GM19239 (cell line): ENCODE measurements around the gene LPIN1.
A peak's percentile ranks its signal among the peaks of the same experiment; 100 is the strongest.
"Not testable (repeated sequence)": the region's sequence is repeated elsewhere in the genome, so short reads cannot be mapped to it uniquely, and the experiment has no call there.

ENCODE experiments used
- DNase-seq: peaks from one replicate; pipeline ENCODE4 v3.0.0; 2011; ENCODE audit warnings: low spot score; ENCODE audit not compliant: insufficient read length
- FAIRE-seq: peaks from 2 replicates; lab custom pipeline; 2011; peaks lifted over from hg19 to GRCh38; lab: Jason Lieb, UNC

Gene LPIN1

DNA sequence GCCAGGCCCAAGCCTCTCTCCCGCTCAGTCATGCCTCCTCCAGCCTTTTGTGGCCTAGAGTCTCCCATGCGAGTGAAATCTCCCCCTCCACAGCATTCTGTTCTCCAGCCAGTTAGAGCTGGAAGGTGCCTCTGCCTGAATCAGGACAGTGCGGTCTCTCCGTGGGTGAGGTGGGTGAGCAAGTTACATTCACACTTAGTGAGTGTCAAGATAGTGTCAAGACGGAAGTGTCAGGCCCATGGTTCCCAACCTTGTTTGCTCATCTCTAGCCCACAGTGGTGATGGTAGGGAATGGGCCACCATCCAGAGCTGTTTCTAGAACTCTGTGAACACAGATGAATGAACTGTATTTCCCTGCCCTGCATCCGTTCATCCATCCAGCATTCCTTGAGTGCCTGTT is 59.5 kb downstream of the LPIN1 start:
- DNase-seq, result no peak
- no peak for FAIRE-seq

DNA sequence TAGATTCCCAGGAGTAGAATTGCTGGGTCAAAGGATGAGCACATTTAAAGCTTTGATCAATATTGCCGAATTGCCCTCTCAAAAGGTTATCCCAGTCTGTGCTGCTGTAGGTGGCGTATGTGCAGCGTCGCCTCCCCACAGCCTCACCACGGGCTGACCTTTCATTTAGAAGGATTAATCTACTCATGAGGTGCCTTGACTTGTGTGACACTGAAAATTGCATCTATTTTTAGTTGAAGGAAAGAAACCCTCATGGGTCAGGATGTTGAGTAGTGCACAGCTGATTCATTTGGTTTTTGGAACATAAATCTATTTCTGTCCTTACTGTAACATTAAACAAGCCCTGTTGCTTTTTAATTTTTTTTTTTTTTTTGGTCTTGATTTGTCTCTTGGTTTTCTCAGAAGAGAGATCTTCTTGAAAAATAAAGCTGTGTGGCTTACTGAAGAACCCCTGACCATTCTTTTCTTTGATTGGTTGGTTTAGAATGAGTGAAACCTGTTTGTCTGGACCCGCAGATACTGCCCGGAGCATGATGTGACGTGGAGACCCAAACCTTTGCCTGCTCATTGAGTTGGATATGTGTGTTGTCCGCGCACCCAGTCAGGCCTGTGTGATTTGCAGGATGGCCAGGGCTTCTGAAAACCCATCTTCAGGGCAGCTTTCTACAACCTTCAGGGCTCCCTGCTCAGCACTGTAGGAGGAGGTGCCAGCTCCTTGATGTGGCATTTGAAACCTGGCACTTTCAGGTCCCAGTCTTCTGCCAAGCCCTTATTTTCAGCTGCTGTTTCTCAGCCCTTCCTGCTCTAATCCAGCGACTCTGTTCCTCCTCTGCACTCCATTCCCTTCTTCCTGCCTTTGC is 61.0 kb downstream of the LPIN1 start:
- FAIRE-seq (no peak), DNase-seq (no peak)

DNA sequence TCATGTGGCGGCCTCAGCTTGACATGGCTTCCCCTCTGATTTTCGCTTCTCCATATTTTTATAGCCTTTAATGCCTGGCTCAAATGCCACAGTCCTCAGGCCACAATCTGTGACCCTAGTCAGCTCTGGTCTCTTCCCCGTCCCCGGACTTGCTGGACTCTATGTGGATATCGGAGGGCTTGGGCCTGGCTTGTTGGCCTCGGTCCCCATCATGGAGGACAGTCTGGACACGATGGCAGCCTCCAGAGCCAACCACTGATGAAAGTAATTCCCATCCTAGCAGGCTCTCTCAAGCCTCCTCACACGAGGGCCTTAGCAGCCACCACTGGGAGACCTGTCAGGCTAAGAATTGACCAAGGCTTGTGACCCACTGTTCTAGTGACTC is 61.6 kb downstream of the LPIN1 start:
- no peak for FAIRE-seq
- no peak for DNase-seq

DNA sequence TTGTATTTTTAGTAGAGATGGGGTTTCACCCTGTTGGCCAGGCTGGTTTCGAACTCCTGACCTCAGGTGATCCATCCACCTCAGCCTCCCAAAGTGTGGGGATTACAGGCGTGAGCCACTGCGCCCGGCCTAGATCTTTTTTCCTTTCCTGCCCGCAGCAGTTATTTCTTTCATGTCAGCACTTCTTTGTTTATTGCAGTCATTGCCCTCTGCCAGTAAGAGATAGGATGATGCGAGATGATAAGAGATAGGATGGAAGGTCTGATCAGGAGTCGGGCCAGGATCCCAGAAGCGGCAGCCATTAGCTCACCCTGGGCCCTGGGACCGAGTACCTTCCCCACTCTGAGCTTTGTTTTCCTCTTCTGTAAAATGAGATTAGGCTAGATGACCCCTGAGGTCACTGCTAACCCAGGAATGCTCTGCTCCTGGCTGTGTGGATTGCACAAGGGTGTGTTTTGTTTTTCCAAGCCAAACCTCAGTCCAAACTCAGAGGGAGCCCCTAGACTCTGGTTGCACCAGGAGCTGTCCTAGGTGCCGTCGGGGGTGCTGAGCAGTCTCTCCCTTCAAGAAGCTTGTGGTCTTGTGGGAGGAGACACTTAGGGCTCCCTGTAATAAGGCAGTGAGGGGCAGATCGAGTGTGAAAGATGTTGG is 63.3 kb downstream of the LPIN1 start:
- FAIRE-seq, result no peak
- no peak for DNase-seq

DNA sequence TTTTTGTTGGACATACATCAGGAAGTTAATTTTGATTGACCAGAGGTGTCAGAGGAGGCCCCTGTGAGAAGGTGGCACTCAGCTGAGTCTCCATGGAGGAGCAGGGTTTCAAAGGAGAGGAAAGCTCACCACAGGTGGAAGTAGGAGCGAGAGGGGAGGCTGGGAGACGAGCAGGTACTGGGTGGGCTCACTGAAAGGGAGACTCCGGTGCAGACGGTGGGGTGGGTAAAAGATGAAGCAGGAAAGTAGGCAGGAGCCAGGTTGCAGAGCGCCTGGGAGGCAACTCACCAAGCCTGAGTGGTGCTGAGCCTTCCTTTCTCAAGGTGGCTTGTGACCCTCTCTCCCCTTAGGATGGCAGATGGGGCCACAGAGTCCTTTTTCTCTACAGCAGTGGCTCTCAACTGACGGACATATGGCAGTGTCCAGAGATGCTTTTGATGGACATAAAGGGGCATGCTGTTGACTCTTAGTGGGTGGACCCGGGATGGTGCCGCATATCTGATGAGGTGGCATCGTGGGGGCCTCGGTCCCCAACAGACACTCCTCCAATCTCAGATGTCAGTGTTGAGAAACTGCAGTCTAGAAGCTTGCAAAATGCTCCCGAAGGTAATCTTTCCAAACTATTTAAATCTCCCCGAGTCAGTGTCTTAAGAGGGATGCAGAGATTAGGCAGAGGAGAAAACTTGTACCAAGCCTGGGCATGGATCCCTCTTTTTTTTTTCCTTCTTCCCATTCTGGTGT is 64.0 kb downstream of the LPIN1 start:
- no peak for FAIRE-seq
- no peak for DNase-seq

DNA sequence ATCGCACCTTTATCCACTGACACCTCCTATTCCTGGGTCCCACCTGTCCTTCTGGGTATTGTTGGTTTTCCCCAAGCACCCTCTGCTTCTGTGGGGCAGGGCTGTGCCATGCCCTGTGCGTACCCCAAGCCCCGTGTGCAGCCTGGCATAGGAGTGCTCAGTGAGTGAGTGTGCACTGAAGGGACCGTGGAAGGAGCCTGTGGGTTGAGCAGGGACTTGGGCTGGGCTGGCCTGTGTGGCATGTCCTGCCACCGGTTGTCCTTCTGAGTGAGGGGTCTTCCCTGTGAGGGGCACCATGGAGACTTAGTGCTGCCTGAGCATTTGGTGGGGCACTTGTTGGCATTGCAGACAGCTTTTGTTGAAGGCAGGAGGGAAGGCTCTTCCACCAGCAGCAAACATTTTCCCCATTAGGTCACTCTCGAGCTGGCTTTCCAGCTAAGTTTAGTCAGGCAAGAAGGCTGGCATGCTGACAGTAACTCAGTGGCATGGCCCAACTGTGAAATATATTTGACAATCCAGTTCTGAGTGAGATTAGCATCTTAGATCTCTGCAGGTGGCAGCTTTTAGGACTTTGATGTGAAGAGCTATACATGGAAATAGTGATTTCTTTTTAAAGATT is 64.7 kb downstream of the LPIN1 start:
- FAIRE-seq (no peak), DNase-seq (no peak)

DNA sequence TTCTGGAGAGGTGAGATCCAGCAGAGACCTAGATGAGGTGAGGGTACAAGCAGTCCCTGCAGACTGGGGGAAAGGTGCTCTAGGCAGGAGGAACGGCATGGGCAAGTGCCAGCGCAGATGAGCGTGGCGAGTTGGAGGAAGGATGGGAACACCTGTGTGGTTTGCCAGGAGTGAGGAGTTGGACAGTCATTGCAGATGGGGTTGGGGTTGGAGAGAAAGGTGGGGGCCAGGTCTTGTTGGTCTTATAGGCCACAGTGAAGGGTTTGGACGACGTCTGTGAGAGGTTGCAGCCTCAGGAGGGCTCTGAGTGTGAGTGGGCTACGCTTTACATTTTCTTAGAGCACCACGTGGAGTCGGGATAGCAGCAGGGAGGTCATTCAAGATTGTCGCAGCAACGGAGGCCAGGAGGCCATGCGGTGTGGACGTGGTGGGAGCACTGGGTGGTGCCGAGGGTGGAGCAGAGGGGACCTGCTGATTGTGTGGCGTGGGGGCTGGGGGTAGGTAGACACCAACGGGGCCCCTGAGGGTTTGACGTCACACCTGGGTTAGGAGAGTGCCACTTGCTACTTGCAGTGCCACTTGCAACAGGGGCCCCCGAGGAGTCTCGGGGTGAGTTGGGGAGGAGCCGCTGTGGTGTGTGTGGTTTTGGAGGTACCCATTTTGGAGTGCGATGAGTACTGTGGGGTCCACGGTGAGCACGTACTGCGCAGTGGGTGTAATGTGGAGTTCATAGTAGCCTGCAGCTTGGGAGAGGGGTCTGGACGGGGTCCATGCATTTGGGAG is 66.2 kb downstream of the LPIN1 start:
- no peak for DNase-seq
- FAIRE-seq, result no peak

DNA sequence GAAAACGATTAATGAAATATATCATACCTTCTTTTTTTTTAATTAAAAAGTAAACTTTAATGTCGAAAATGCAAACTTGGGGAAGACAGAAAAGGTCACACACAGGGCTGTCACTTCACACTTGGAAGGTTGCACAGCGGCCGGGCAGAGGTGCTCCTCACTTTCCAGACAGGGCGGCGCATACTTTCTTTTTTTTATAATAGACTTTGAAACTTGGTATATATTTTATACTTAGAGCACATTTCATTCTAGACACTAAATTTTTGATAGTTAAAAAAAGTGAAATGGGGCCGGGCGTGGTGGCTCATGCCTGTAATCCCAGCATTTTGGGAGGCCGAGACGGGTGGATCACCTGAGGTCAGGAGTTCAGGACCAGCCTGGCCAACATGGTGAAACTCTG is 66.9 kb downstream of the LPIN1 start:
- FAIRE-seq, DNase-seq: not testable (repeated sequence)

DNA sequence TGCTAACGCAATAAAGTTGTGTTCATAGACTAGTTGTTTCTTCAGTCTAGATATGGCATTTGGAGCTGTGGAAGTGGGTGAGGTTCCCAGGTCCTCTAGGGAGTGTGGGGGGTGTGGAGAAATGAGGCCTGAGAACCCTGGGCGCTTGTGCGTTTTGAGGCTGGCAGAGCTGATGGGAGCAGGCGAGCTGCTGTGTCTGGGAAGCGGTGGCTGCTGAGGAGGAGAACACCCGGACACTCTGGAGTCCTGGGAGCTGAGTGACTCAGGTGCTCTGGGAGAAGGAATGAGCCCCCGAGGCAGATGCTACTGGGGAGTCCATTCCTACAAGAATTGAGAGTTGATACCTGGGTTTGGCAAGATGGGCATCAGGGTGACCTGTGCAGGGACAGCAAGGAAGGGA is 67.5 kb downstream of the LPIN1 start:
- FAIRE-seq (no peak), DNase-seq (no peak)

DNA sequence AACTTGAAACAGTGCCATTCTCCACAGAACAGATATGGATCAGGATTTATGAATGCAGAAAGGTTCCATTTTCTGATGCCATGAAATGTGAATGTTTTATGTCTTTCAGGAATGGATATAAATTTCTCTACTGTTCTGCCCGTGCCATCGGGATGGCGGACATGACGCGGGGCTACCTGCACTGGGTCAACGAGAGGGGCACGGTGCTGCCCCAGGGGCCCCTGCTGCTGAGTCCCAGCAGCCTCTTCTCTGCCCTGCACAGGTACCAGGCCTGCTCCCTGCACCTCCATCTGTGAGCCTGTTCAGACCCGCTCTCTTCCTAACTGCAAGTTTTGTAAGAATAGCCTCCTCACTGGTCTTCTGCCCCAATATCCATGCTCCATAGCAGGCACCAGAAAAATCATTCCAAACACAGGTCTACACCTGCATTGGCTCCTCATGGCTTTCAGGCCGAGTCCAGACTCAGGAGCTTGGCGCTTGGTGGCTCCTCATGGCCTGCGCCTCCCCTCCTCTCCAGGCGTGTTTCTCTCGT is 68.6 kb downstream of the LPIN1 start:
- FAIRE-seq (no peak), DNase-seq (no peak)

DNA sequence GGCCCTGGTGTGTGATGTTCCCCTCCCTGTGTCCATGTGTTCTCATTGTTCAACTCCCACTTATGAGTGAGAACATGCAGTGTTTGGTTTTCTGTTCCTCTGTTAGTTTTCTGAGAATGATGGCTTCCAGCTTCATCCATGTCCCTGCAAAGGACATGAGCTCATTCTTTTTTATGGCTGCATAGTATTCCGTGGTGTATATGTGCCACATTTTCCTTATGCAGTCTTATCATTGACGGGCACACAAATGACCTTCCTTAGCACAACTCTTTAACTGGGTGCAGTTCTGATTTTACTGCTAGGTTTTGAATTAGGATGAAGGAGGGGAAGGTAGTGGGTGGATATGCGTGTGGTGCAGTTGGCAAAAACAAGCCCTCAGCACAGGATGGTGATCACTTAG is 70.5 kb downstream of the LPIN1 start:
- not testable (repeated sequence) for FAIRE-seq, DNase-seq

DNA sequence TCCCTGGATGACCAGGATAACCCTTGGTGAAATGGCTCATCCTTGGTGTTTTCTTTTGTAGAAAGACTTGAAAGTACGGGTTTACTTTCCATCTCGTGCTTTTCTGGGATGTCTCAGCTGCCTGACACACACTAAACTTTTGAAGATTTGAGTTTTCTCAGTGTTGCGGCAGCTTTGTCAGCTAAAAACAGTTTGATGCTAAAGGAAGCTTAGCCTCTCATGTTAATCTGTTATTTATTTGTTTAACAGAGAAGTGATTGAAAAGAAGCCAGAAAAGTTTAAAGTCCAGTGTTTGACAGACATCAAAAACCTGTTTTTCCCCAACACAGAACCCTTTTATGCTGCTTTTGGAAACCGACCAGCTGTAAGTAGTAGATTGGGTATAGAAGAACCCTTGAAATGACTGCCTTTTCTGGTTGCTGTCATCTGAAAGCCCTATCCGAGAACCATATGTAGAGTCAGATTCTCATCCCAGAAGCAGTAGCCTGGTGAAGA is 72.8 kb downstream of the LPIN1 start:
- FAIRE-seq (no peak), DNase-seq (no peak)

DNA sequence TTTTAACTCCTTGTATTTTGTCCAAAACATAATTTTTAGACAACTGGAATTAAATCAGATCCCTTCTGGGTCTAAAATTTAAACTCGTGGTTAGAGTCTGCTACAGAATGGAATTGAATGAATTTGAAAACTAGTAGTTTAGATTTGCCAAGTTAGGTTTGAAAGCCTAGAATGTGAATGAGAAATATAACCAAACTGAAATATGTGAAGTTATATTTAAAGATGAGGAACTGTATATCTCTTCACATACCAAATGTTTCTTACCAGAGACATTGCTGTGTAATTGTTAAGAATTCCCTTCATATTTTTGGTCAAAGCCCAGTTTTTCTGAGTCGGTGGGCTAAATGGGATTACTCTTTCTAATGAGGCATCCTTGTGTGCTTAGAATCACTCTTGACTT is 74.2 kb downstream of the LPIN1 start:
- no peak for DNase-seq
- no peak for FAIRE-seq

DNA sequence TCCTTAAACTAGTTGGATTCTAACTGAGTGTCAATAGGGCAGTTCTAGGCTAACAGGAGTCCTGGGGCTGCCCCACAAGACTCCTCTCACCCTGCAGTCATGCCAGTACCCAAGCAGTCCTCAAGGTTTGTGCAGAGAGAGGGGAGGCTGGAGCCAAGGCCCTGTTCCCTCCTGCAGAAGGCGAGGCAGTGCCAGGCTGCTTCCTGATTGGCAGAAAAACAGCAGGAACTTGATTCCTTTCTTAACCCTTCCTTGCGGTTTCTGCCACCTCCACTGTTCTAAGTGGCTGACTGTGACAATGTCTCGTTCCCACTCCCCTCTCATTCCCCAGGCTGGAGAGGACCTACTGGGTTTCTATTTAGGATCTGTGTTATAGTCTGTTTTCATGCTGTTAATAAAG is 75.3 kb downstream of the LPIN1 start:
- no peak for FAIRE-seq
- DNase-seq, result no peak

DNA sequence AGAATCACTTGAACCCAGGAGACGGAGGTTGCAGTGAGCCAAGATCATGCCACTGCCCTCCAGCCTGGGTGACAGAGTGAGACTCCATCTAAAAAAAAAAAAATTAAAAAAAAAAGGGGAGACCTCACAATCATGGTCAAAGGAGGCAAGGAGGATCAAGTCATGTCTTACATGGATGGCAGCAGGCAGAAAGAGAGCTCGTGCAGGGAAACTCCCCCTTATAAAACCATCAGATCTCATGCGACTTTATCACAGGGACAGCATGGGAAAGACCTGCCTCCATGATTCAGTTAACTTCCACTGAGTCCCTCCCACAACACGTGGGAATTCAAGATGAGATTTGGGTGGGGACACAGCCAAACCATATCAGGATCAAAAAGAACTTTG is 75.9 kb downstream of the LPIN1 start:
- FAIRE-seq, DNase-seq: not testable (repeated sequence)

DNA sequence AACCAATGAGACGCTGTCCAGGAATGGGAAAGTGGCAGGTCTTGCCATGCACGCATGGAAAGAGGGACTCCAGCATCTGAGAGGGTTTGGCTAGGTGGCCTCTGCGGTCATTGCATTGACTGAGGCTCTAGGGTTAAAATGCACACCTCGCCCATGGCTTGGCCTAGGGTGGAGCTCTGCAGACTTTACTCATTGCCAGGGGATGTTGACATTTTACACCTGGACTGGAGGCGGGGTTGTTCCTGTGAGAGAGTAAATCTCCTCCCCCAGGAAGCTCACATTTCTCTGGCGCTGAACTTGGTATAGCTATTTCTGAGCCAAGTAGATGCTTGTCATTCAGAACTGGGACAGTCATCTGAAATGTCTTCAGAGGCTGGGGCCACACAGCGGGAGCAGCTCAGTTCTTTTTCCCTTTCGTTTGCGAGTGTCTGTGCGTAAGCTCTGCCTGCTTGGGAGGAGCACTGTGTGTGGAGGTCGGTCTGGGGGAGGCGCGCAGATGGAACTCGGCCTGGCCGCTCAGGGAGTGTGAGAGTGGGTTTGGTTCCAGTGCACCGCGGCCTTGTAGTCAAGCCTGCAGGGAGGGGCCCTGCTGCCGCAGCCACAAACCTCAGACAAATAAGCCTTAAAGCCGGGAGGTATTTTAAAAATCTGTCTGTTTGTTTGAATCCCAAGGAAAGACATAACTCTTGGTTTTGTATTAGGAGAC is 76.5 kb downstream of the LPIN1 start:
- DNase-seq, result no peak
- no peak for FAIRE-seq

DNA sequence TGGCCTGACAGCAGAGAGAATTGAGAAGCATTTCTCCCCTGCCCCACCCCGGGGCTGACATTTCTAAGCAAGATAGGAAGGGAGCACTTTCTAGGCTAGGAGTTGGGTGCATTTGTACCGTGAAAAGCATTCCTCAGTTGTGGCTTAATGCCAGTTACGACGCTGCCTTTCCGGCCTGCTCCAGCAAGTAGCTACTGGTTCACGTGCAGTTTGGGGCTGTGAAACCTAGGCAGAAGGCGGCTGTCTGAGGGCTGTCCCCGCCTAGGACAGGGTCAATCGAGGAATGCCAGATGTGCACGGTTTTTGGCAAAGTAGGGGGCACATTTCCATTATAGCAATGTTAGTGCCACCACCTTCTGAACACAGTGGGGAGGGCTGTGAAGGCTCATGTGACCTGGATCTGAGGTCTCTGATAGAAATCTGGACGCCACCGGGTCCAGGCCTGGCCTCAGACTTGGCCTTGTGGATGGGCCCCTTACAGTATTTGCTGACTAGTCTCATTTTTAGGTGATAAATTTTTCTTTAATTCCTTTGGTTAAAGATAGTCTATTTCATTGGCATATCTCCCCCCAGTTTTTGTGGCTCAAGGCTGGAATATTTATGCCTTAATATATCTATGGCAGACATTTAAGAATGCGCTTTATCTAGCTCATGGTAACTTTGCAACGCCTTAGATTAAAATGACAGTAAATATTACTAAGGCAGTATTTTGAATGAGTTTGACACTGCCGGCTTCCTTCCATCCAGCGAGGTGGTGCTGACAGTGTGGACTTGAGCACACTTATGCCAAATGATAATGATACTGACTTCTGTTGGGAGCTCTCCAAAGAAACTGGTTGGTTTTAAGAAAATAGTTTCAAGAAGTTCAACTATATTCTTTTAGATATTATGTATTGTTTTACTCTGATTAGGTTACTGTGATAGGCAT is 78.7 kb downstream of the LPIN1 start:
- FAIRE-seq (no peak), DNase-seq (no peak)

DNA sequence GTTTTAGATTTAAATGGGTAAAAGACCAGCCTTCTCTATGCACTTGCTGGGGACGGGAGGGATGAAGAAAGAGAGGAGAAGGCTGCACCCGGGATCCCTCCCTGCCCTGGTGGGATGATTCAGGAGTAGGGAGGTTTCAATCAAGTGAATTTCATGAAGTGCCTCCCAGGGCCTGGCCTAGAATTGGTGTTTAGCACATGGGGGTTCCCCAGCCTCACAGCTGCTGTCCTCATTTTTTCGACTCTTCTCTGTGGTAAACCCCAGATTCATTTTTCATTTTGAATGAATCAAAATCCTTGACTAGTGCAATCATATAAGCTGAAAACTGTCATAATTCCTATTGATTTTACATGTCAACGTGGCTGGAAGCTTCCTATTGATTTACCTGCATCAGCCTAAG is 81.1 kb downstream of the LPIN1 start:
- peak; percentile 57 for FAIRE-seq
- DNase-seq, result no peak
